Prostate gland (tissue), 2 donors: ENCODE measurements around the gene ZNF862. TPM values are rescaled to one million over a fixed set of nuclear protein-coding genes. Genes with fewer than 3 reads are reported as not detected.
"Not testable (repeated sequence)": the region's sequence is repeated elsewhere in the genome, so short reads cannot be mapped to it uniquely, and the experiment has no call there.

ENCODE experiments used
- DNase-seq: peaks from one replicate; pipeline ENCODE4 v3.0.0-alpha.2; 2019; ENCODE audit warnings: low spot score
- H3K27ac ChIP-seq, 2 donors: fragments of 200-600 bp; sonication (generic); 2 replicates each; pipeline ENCODE4 v1.5.1; 2017 to 2019
- H3K27me3 ChIP-seq: fragments of 200-600 bp; sonication (generic); replicated peaks from 2 replicates; pipeline ENCODE4 v1.5.1; 2019; ENCODE audit not compliant: insufficient read depth
- H3K36me3 ChIP-seq, 2 donors: fragments of 200-600 bp; sonication (generic); 1 replicate in 1 of 2; 2 replicates in 1 of 2; pipeline versions ENCODE4 v1.5.1 to v1.8.1; 2017 to 2019
- H3K4me1 ChIP-seq: fragments of 200-600 bp; sonication (generic); replicated peaks from 2 replicates; pipeline ENCODE4 v1.5.1; 2019
- H3K4me3 ChIP-seq, 2 donors: fragments of 200-600 bp; sonication (generic); 2 replicates each; pipeline ENCODE4 v1.5.1; 2017 to 2019
- H3K9me3 ChIP-seq: fragments of 200-600 bp; sonication (generic); 2 replicates; pipeline ENCODE4 v1.5.1; 2017
- POLR2A ChIP-seq: fragments of 450-650 bp; IDR thresholded peaks from one replicate; pipeline ENCODE4 v1.6.1; 2016; ENCODE audit warnings: antibody characterized with exemption, mild to moderate bottlenecking
- POLR2AphosphoS5 ChIP-seq: sonication (generic); formaldehyde crosslinking; IDR thresholded peaks from one replicate; pipeline ENCODE4 v1.6.1; 2017; ENCODE audit warnings: antibody characterized with exemption
- WGBS: methylation state at CpG from one replicate; pipeline ENCODE4 v1.1.5; 2018; 5-methylcytosine and 5-hydroxymethylcytosine counted together
- intact Hi-C: fragments of 100-400 bp; cut with DNase I; formaldehyde crosslinking; loops from one replicate; pipeline ENCODE4 v1.14.2; 2022
- small RNA-seq, 2 donors: library from RNA; depleted of rRNA; stranded (forward); fragments of <200 nt; gene quantifications; one replicate each; pipeline ENCODE3, GENCODE V24; 2016
- total RNA-seq, 2 donors: library from RNA; depleted of rRNA; stranded (reverse); fragments of >200 nt; gene quantifications; one replicate each; pipeline ENCODE4 v1.1.0, GENCODE V29; 2016
- TF ChIP-seq, protein P1 (sequence below), 4 experiments: fragments of 200-600 bp in 2 of 4; fragments of 450-650 bp in 2 of 4; sonication (generic) in 2 of 4; IDR thresholded peaks; 1 replicate in 3 of 4; 2 replicates in 1 of 4; pipeline ENCODE4 v1.5.1; 2016 to 2019; ENCODE audit warnings: antibody characterized with exemption in 4 of 4, mild to moderate bottlenecking in 2 of 4, moderate library complexity in 2 of 4

Gene ZNF862
- total RNA-seq, 2 donors from 2014 or later, result 19.8 to 25.4 TPM

GRCh38 chr7:149887311-149887710 is 49.1 kb downstream of the ZNF862 start:
- Histone ChIP-seq H3K27ac (no peak overlapping the region), H3K27me3 (no peaks in the 10 kb centered on the region), H3K4me1 (no peaks in the 10 kb centered on the region), H3K36me3 (no peaks in the 10 kb centered on the region), H3K9me3 (no peaks in the 10 kb centered on the region), H3K4me3 (no peak overlapping the region)
- no peak for DNase-seq
- TF ChIP-seq, protein P1, sequence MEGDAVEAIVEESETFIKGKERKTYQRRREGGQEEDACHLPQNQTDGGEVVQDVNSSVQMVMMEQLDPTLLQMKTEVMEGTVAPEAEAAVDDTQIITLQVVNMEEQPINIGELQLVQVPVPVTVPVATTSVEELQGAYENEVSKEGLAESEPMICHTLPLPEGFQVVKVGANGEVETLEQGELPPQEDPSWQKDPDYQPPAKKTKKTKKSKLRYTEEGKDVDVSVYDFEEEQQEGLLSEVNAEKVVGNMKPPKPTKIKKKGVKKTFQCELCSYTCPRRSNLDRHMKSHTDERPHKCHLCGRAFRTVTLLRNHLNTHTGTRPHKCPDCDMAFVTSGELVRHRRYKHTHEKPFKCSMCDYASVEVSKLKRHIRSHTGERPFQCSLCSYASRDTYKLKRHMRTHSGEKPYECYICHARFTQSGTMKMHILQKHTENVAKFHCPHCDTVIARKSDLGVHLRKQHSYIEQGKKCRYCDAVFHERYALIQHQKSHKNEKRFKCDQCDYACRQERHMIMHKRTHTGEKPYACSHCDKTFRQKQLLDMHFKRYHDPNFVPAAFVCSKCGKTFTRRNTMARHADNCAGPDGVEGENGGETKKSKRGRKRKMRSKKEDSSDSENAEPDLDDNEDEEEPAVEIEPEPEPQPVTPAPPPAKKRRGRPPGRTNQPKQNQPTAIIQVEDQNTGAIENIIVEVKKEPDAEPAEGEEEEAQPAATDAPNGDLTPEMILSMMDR (IDR thresholded peaks at IDR 0.05), result no peak
- TF ChIP-seq POLR2A (no peak), POLR2AphosphoS5 (no peak)
- intact Hi-C loops, result loop anchor here (10.0 kb wide), 1 partner anchor 387 kb away; no protein-coding TSS in a partner anchor
- 97% methylated on average over 7 of the region's 7 CpGs for whole genome bisulfite sequencing

DNA sequence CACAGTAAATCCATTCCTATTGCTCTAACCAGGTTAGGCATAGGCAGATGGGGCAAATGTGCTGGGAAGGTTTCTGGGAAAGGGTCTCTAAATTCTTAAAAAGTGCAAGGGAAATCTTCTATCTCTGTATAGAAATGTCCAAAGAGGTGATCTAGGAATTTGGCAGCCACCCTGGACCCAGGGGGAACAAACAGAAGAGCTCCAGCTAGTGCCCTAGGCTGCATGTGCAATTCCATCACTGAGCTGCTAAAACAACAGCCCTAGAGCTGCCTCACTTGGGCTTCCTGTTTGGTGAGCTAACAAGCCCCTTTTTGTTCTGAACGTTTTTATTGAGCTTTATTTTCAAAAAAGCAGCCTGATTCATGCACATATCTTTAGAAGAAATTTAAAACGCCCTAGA is 52.5 kb downstream of the ZNF862 start:
- 22% methylated on average over 2 of the region's 2 CpGs for WGBS
- DNase-seq, H3K4me3 ChIP-seq, intact Hi-C loops, H3K27me3 ChIP-seq, H3K4me1 ChIP-seq, H3K9me3 ChIP-seq, H3K36me3 ChIP-seq, H3K27ac ChIP-seq: not testable (repeated sequence)

DNA sequence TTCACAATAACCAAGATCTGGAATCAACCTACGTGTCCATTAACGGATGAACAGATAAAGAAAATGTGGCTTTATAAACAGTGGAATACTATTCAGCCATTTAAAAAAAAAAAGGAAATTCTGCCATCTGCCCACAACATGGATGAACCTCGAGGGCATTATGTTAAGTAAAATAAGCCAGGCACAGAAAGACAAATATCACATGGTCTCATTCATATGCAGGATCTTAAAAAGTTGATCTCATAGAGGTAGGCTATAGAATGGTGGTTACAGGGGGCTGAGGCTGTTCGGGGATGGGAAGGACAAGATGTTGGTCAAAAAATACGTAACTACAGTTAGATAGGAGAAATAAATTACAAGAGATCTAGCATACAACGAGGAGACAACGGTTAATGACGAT is 56.8 kb downstream of the ZNF862 start:
- intact Hi-C loops, result not testable (repeated sequence)

GRCh38 chr7:149907776-149908376 is 69.7 kb downstream of the ZNF862 start:
- DNase-seq, H3K27me3 ChIP-seq, H3K9me3 ChIP-seq, H3K4me3 ChIP-seq, H3K4me1 ChIP-seq, H3K36me3 ChIP-seq, H3K27ac ChIP-seq, intact Hi-C loops: not testable (repeated sequence)
- WGBS, result 75% methylated on average over 3 of the region's 6 CpGs

More for the DNA sequence above, 56.8 kb downstream of the ZNF862 start:
- not testable (repeated sequence) for H3K27me3 ChIP-seq, H3K9me3 ChIP-seq, H3K36me3 ChIP-seq, H3K4me1 ChIP-seq, DNase-seq, H3K4me3 ChIP-seq, H3K27ac ChIP-seq
- 71% methylated on average over 8 of the region's 8 CpGs for WGBS

- H3K27me3 ChIP-seq, H3K27ac ChIP-seq, H3K9me3 ChIP-seq, intact Hi-C loops, H3K36me3 ChIP-seq, H3K4me1 ChIP-seq, DNase-seq, H3K4me3 ChIP-seq: not testable (repeated sequence)
- WGBS, result 80% methylated on average over 7 of the region's 9 CpGs
Measured at GRCh38 chr7:149910219-149910618, 72.0 kb downstream of the ZNF862 start.

DNA sequence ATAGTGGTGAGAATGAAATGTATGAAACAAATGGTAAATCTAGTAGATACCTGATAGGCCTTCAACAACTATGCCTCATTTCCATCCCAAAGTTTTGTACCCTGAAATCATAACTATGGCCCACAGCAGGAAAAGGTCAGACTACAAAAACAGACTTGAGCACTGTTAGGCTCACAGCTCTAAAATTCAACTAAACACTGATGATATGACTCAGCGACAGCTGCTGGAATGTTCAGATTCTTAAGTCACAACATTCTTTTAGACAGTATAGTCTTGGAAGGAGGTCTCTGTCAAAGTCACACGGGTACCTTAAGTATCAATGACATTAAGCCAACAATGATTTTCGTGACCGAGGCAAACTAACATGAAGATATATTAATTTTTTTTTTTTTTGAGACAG is 74.0 kb downstream of the ZNF862 start:
- intact Hi-C loops, result not testable (repeated sequence)
- 76% methylated on average over 2 of the region's 4 CpGs for WGBS

More for the DNA sequence above, 74.0 kb downstream of the ZNF862 start:
- H3K27ac ChIP-seq, H3K27me3 ChIP-seq, H3K4me3 ChIP-seq, H3K9me3 ChIP-seq, H3K36me3 ChIP-seq, DNase-seq, H3K4me1 ChIP-seq: not testable (repeated sequence)

Small RNA genes within 50 kb of the gene (small RNA-seq; reads per million reads assigned to genes)
- gene AC093458.1, result 0 reads per million in 2 donors

Other genes starting within 250 kb of the ZNF862 start
- 1 to 10 TPM; 6.0 to 7.9 TPM for gene ZNF467, start 64.8 kb upstream of the ZNF862 start, total RNA-seq
- gene ATP6V0E2, start 35.6 kb downstream of the ZNF862 start, total RNA-seq, result 10 to 100 TPM; 67.3 to 95.3 TPM